HG03097 (cell line): ENCODE data around the gene KCNMA1.

Experiments used
- ATAC-seq: cut with Tn5 transposase; IDR thresholded peaks from one replicate; pipeline ENCODE4 v1.9.1; 2021; ENCODE audit not compliant: unreplicated experiment, low FRiP score

The KCNMA1 gene

GRCh38 chr10:77182803-77183202 lies 454.8 kb downstream of the KCNMA1 start:
- no peak for ATAC-seq

- ATAC-seq: no peak
Observed at GRCh38 chr10:77180794-77181193, 456.8 kb downstream of the KCNMA1 start.

- no peak for ATAC-seq
Observed at GRCh38 chr10:77180104-77180503, 457.5 kb downstream of the KCNMA1 start.

- ATAC-seq: no peak
Observed at GRCh38 chr10:77179015-77179695, 458.5 kb downstream of the KCNMA1 start.

GRCh38 chr10:77177589-77177988 lies 460.0 kb downstream of the KCNMA1 start:
- ATAC-seq: no peak

- ATAC-seq: no peak
Observed at GRCh38 chr10:77177161-77177560, 460.4 kb downstream of the KCNMA1 start.

- ATAC-seq: no peak
Observed at GRCh38 chr10:77176232-77176631, 461.4 kb downstream of the KCNMA1 start.

- no peak for ATAC-seq
Observed at GRCh38 chr10:77175631-77176222, 461.9 kb downstream of the KCNMA1 start.

- no peak for ATAC-seq
Observed at GRCh38 chr10:77173615-77174461, 463.8 kb downstream of the KCNMA1 start.

GRCh38 chr10:77172086-77172485 lies 465.5 kb downstream of the KCNMA1 start:
- no peak for ATAC-seq

GRCh38 chr10:77168861-77169260 lies 468.7 kb downstream of the KCNMA1 start:
- ATAC-seq: no peak

- ATAC-seq: no peak
Observed at GRCh38 chr10:77168161-77168560, 469.4 kb downstream of the KCNMA1 start.

GRCh38 chr10:77165445-77166208 lies 472.0 kb downstream of the KCNMA1 start:
- ATAC-seq: no peak

GRCh38 chr10:77164616-77165311 lies 472.8 kb downstream of the KCNMA1 start:
- ATAC-seq: no peak

GRCh38 chr10:77163670-77164348 lies 473.8 kb downstream of the KCNMA1 start:
- ATAC-seq: no peak

- ATAC-seq: no peak
Observed at GRCh38 chr10:77162697-77163096, 474.9 kb downstream of the KCNMA1 start.

- no peak for ATAC-seq
Observed at GRCh38 chr10:77160679-77161078, 476.9 kb downstream of the KCNMA1 start.

- no peak for ATAC-seq
Observed at GRCh38 chr10:77159538-77160110, 478.0 kb downstream of the KCNMA1 start.

- ATAC-seq: no peak
Observed at GRCh38 chr10:77158666-77159065, 478.9 kb downstream of the KCNMA1 start.
